NCI-H524 (cell line): ENCODE results near the gene HOXA9.

ENCODE experiments used
- DNase-seq, 2 experiments: peaks; one replicate each; lab custom pipeline; 2025; lab: John Stamatoyannopoulos, UW

Gene HOXA9

GRCh38 chr7:27165089-27165995 lies at the start of gene HOXA9:
HOXA9 (minus strand) TSS chr7:27165537; CDS start chr7:27165457, 80 bp downstream.
- no peak for DNase-seq

- DNase-seq, result no peak
Measured at GRCh38 chr7:27214239-27214950, 49.1 kb upstream of the HOXA9 start.

DNA sequence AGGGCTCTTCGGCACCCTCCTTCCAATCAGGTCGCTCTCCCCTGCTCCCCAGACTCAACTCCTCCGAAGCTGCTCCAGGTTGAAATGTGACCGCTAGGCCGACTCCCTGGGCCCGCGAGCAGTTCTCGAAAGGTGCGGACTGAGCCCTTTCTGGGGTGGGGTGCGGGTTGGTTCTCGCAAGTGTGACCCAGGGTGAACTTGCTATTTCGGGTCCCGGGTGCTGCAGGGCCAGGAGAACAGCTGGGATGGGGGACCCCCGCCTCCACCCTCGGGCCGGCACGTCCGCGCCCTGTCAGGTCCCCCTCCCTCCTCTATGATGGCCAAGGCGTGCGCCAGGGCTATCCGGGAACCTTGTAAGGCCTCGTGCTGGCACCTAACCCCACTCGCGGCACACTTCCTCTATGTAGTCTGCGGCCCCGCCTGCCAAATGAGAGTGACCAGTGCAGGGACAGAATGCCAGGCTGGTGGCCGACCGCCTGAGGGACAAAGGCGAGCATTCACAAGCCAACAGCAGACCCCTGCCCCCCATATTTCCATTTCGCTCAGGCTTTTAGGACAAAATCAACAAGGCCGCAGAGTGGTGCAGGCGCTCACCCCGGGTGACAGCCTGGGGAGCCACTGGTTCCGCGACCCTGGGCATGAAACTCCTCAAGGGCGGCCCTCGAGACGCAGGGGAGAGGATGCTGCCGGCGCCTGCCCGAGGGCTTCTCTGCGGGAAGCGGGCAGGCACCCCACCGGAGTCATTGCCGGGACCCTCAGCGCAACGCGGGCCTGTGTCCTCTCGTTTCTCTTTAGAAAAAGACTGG lies 48.3 kb upstream of the HOXA9 start:
- DNase-seq, result no peak

- no peak for DNase-seq
Measured at GRCh38 chr7:27212497-27213432, 47.4 kb upstream of the HOXA9 start.

DNA sequence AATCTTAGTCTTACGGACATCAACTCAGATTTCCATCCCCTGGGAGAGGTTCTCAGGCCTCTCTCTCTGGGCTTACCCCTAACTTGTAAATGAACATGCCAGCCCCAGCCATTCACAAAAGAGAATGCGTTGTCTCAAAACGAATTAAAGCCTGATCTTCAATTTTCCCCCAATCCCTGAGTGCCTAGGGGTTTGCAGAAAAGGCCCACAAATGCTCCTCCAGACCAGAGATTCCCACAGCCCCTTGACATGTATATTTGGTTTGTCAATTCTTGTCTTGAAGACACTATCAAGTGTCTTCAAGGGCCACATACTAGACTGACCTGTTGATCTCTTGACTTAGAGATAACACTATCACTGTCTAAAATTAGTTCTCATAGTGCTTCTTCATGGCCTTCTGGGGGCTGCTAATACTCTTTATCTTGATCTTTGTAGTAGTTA lies 46.4 kb upstream of the HOXA9 start:
- DNase-seq, result no peak

GRCh38 chr7:27211084-27211446 lies 45.7 kb upstream of the HOXA9 start:
- DNase-seq, result no peak

DNA sequence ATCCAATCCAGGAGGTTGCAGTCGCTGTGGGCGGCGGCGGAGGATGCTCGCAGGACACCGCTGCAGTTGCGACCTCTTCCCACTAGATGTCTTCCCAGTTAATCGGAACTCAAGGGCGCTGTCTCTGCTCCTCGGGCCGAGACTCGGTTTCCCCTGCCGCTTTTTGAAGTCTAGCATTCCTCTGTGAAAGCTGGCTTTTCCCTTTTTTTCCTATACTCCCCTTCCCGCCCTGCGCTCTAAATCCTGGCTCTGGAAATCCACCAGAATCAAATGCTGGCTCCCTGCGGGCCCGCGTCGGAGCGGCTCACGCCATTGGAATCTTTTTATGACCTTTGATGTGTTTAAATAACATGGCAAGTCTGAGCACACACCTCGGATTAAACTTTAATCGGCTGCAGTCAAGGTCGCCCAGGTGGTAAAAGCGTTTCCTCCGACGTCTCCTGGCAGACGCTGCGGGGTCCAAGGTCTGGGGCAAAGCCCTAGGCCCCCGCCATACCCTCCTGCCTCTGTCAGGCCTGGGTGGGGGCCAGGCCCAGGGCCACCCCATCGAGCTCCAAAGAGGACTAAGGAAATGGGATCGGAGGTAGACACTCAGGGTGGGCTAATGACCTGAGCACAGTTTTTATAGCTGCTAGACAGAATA lies 45.2 kb upstream of the HOXA9 start:
- DNase-seq, result peak in 1 of 2 experiments; percentile 22

DNA sequence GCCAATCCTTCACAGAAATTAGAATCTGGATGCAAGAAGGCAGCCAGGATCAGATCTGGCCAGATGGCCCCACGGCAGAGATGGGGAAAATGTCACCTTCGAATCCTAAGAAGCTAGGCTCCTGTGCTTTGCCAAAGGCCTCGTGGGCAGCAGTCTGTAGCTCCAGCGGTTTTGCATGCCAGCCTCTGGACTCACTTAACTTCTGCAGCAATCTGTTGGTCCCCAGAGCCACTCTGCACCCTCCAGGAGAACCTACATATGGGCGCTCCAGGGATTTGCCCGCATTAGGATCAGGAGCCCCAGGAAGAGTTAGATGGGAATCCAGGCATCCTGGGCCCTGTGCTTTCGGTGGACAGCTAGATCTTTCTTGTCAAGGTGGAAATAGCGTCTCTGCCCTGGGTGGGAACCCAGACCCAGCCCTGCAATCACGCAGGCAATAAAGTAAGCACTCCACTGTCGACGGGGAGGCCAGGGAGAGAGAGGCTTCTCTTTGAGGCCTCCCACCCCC lies 44.6 kb upstream of the HOXA9 start:
- no peak for DNase-seq

DNA sequence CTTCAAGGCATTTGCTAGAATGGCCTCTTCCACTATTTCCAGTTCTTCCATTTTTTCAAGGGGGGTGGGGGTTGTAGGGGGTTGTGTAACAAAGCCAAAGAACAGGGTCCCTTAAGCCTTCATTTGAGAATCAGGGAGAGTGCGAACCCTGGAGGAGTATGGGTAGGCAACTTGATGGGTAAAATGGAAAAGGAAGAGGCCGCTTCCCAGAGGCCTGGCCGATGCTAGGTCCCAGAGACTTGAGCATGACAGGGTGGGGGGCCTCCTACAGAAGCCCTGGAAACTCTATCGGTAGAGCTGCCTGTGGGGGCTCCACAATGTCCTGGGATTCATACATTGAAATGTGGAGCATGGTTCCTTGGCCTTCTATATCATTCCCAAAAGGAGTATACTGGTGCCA lies 43.7 kb upstream of the HOXA9 start:
- DNase-seq, result no peak

- no peak for DNase-seq
Measured at GRCh38 chr7:27207348-27207985, 42.1 kb upstream of the HOXA9 start.

DNA sequence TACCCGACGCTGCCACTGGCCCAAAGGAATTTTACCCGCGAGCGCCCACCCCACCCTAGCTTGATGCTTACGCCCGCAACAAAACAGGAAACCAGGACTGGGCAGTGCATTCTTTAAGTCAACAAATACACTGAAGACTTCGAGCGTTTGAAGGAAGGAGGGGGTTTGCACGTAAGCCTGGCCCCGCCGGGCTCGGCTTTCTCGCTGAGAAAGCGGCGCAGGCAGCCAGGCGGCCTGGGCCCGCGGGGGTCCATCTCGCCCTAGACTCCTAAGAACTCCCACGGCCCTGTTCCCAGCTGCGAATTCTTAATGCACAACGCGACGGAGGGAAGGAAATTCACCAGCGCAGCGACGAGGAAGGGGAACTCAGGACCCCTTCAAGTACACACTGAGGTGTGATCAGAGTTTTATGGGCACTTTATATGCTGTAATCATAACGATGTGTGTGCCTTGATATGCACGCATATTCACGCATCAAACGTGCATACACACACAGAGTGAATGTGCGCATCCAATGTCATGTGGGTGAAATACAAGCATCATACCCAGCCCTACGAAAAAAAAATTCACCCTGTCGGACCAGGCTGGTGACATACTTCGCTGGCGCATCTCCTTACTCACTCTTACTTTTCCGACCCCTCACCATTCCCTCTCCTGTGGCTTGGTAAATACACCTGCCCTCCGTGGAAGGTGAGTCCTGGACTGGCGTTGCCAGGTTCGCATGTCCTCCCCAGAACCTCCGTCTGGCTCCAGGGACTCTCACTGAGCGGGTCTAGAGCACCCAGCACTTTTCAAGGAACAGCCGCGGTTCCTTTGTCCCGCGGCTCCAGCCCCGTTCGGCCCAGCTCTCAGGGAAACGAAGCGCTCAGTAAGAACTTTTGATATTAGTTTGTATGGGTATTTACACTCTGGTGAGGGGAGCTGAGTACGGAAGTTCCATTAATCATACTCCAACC lies 40.3 kb upstream of the HOXA9 start:
- peak in 1 of 2 experiments; percentile 17 for DNase-seq

DNA sequence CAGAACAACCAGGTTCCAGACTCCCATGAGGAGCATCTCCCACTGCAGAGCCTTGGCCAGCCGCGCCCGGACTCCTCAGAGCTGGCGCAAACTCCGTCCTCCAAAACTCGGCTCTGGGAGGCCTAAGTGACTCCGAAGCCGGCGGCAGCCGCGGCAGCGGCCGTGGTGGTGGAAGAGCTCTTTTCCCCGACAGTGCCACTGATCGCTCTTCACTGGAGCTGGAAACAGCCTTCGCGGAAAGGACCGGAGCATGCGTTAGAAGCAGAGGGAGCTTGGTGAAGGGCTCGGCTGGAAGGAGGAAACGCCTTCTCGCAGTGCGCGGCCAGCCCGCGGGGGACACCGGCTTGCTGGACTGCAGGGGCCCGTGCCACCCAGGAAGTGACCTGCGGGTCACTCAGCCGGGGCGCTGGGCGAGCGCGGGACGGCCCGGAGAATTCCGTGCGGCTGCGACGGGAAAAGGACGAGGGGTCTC lies 39.5 kb upstream of the HOXA9 start:
- peak in 1 of 2 experiments; percentile 47 for DNase-seq

- DNase-seq, result no peak
Measured at GRCh38 chr7:27203964-27204594, 38.7 kb upstream of the HOXA9 start.

GRCh38 chr7:27203365-27203953 lies 38.1 kb upstream of the HOXA9 start:
- DNase-seq, result no peak

DNA sequence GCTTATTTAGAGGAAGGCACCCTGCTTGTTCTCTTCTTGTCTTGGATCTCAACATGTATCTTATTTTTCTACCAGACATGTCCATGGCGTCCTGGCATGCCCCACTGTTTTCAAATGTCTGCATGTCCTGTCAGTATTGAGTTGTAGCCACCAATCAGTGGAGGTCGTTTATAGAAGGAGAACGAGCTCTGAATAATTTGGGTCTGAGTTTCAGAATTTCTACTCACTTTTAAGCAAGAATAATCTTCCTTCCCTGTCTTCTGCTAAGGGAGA lies 37.5 kb upstream of the HOXA9 start:
- DNase-seq, result no peak

DNA sequence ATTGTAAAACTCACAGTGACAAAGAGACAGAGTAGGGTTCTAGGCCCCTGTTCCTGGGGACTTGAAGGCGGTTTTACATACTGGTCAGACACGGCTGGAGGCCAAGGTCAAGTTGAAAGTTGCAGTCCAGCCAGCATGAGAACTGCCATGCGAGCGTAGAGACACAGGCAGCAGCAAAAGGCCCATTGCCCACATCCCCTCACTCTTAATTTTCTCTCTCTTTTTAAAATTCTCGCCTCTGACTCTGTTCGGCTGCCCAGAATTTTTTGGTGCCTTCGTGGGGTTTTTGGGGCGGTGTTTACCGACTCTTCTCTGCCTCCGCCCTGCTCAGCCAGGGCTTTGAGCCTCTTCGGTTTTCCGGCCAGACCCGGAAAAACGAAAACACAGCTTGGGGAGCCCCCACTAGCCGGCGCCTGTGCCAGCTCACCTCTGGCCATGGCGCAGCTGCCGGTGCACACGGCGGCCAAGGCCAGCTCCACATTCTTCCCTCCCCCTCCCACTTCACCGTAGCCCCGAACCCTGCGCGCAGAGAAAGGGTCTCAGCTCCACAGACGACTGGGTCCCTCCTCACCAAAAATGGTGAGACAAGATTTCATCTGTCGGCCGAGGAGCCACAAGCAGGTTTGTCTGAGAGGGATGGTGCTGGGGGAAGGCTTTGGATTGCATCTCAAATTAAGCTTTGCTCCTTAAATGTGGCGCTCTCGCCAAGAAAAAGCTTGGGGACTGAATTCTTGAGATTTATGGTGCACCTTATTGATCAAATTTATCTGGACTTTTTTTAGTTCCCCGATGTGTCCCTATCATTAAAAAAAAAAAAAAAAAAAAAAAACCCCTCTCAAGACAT lies 36.9 kb upstream of the HOXA9 start:
- DNase-seq, result no peak

GRCh38 chr7:27201580-27202017 lies 36.3 kb upstream of the HOXA9 start:
- DNase-seq, result peak in 1 of 2 experiments; percentile 26
